Measurements from ENCODE around the gene KCNH1.

The KCNH1 gene

GRCh38 chr1:210707300-210708240 lies 426.4 kb downstream of the KCNH1 start:
- ATAC-seq (ENCODE audit: low read depth): no peak
- H3K9me3 Mint-ChIP-seq: no peaks in the 10 kb centered on the region
- H3K4me1 Mint-ChIP-seq: peaks cover 3% of the 10 kb centered on the region
- no peak for DNase-seq (ENCODE audit: low spot score in 2 of 2)
- H3K36me3 Mint-ChIP-seq: peaks cover 15% of the 10 kb centered on the region
- H3K27ac Mint-ChIP-seq: no peak overlapping the region
- H3K27me3 Mint-ChIP-seq: no peaks in the 10 kb centered on the region
- H3K4me3 Mint-ChIP-seq: no peak overlapping the region

DNA sequence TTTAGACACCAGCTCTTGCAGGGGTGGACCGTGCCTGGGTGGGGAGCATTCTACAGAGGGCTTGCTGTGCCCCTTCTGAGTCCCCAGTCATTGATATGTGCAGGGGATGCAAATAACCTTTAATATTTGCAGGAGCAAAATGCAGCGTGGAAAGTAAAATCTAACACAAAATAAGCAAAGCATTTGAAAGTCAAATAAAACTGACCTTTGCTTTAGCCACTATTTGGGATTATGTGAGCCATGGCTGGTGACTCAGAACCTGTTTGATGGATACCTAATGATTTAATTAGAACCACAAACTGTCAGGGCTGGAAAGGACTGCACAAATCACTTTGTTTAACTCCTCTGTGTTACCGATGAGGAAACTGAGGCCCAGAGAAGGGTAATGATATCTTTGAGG lies 427.7 kb downstream of the KCNH1 start:
- no peak overlapping the region for H3K4me3 Mint-ChIP-seq
- ATAC-seq (ENCODE audit: low read depth) (no peak), DNase-seq (ENCODE audit: low spot score in 2 of 2) (no peak)
- peaks cover 3% of the 10 kb centered on the region for H3K4me1 Mint-ChIP-seq
- no peaks in the 10 kb centered on the region for H3K27me3 Mint-ChIP-seq
- no peaks in the 10 kb centered on the region for H3K9me3 Mint-ChIP-seq
- H3K27ac Mint-ChIP-seq: no peak overlapping the region
- peaks cover 19% of the 10 kb centered on the region for H3K36me3 Mint-ChIP-seq

DNA sequence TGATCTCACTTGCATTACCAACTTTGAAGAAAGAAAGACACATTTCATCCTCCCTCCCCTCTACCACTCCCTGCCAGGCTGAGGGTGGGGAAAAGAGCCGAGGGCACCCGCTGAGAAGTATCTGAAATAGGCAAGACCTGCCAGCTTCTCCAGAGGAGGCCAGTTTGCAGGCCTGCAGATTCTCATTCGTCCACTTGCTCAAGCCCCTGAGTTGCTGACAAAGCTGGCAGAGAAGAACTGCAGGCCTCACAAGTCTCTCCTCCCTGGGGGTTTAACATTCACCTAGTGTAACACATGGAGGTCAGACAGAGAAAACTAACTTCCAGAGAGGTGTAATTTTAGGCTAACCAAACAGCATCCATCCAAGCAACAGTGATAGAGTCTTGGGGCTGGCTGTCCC lies 428.9 kb downstream of the KCNH1 start:
- peaks cover 3% of the 10 kb centered on the region for H3K4me1 Mint-ChIP-seq
- no peak for DNase-seq (ENCODE audit: low spot score in 2 of 2)
- H3K27me3 Mint-ChIP-seq: no peaks in the 10 kb centered on the region
- no peak overlapping the region for H3K4me3 Mint-ChIP-seq
- no peak overlapping the region for H3K27ac Mint-ChIP-seq
- no peaks in the 10 kb centered on the region for H3K9me3 Mint-ChIP-seq
- ATAC-seq (ENCODE audit: low read depth): no peak
- peaks cover 20% of the 10 kb centered on the region for H3K36me3 Mint-ChIP-seq

GRCh38 chr1:210703593-210703992 lies 430.4 kb downstream of the KCNH1 start:
- Mint-ChIP-seq H3K27me3 (no peaks in the 10 kb centered on the region), H3K4me3 (no peak overlapping the region), H3K9me3 (no peaks in the 10 kb centered on the region), H3K27ac (no peak overlapping the region), H3K4me1 (peaks cover 3% of the 10 kb centered on the region), H3K36me3 (peaks cover 18% of the 10 kb centered on the region)
- DNase-seq (ENCODE audit: low spot score in 2 of 2) (no peak), ATAC-seq (ENCODE audit: low read depth) (no peak)

GRCh38 chr1:210702506-210702905 lies 431.4 kb downstream of the KCNH1 start:
- Mint-ChIP-seq H3K27ac (no peak overlapping the region), H3K9me3 (no peaks in the 10 kb centered on the region), H3K27me3 (no peaks in the 10 kb centered on the region), H3K4me1 (peaks cover 3% of the 10 kb centered on the region), H3K4me3 (no peak overlapping the region), H3K36me3 (peaks cover 21% of the 10 kb centered on the region)
- DNase-seq (ENCODE audit: low spot score in 2 of 2): no peak
- ATAC-seq (ENCODE audit: low read depth): no peak

- Mint-ChIP-seq H3K4me1 (no peaks in the 10 kb centered on the region), H3K4me3 (no peak overlapping the region), H3K9me3 (no peaks in the 10 kb centered on the region), H3K36me3 (peaks cover 19% of the 10 kb centered on the region), H3K27ac (no peak overlapping the region), H3K27me3 (no peaks in the 10 kb centered on the region)
- DNase-seq (ENCODE audit: low spot score in 2 of 2) (no peak), ATAC-seq (ENCODE audit: low read depth) (no peak)
Measured at GRCh38 chr1:210700511-210700910, 433.4 kb downstream of the KCNH1 start.

GRCh38 chr1:210700083-210700482 lies 433.9 kb downstream of the KCNH1 start:
- ATAC-seq (ENCODE audit: low read depth): no peak
- Mint-ChIP-seq H3K36me3 (peaks cover 19% of the 10 kb centered on the region), H3K4me3 (no peak overlapping the region)

DNA sequence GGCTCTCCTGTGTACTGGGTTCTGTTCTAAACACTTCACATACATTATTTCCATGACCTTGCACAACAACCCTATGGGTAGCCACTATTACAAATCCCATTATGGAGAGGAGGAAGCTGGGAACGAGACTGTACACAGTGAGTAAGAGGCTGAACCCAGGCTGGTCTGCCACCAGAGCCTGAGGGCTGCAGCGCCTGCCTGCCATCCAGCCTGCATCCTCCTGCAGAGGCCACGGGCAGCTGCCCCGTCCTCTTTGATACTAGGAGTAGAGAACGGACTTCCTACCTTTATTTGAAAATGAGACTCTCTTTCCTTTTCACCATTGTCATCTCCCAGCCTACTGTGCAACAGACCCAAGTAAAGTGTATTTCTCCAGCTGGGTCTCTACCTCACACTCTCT lies 435.3 kb downstream of the KCNH1 start:
- Mint-ChIP-seq H3K4me3 (no peak overlapping the region), H3K4me1 (no peaks in the 10 kb centered on the region), H3K27ac (no peak overlapping the region)

More at GRCh38 chr1:210700083-210700482, 433.9 kb downstream of the KCNH1 start:
- Mint-ChIP-seq H3K4me1 (no peaks in the 10 kb centered on the region), H3K9me3 (no peaks in the 10 kb centered on the region), H3K27ac (no peak overlapping the region), H3K27me3 (no peaks in the 10 kb centered on the region)
- DNase-seq (ENCODE audit: low spot score in 2 of 2): no peak

GRCh38 chr1:210697185-210697584 lies 436.8 kb downstream of the KCNH1 start:
- ATAC-seq (ENCODE audit: low read depth) (no peak), DNase-seq (ENCODE audit: low spot score in 2 of 2) (no peak)
- H3K27ac Mint-ChIP-seq: no peak overlapping the region
- peaks cover 18% of the 10 kb centered on the region for H3K36me3 Mint-ChIP-seq
- H3K27me3 Mint-ChIP-seq: no peaks in the 10 kb centered on the region
- H3K9me3 Mint-ChIP-seq: no peaks in the 10 kb centered on the region
- H3K4me1 Mint-ChIP-seq: peaks cover 9% of the 10 kb centered on the region
- H3K4me3 Mint-ChIP-seq: no peak overlapping the region

More for the DNA sequence above, 435.3 kb downstream of the KCNH1 start:
- Mint-ChIP-seq H3K27me3 (no peaks in the 10 kb centered on the region), H3K36me3 (peaks cover 19% of the 10 kb centered on the region), H3K9me3 (no peaks in the 10 kb centered on the region)
- ATAC-seq (ENCODE audit: low read depth) (no peak), DNase-seq (ENCODE audit: low spot score in 2 of 2) (no peak)

DNA sequence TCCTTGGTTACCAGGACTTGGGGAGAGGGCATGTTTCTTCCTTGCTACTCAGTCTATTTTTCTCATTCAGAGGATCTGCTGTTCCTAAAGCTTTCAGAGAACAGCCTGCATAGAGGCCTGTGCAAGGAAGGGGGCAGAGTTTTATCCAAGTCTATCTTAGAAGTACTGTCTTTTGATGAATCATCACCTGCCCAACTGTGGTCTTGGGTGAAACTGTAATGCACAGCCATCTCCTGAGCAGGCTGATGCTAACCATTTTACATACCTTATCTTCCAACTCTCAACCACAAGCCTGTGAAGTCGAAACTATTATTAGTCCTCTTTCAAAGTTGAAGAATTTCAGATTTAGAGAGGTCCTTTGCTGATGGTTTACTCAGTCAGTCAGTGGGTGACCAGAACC lies 437.2 kb downstream of the KCNH1 start:
- H3K4me3 Mint-ChIP-seq: no peak overlapping the region
- H3K4me1 Mint-ChIP-seq: peaks cover 11% of the 10 kb centered on the region
- ATAC-seq (ENCODE audit: low read depth): no peak
- peaks cover 16% of the 10 kb centered on the region for H3K36me3 Mint-ChIP-seq
- H3K27me3 Mint-ChIP-seq: no peaks in the 10 kb centered on the region
- H3K9me3 Mint-ChIP-seq: no peaks in the 10 kb centered on the region
- no peak overlapping the region for H3K27ac Mint-ChIP-seq
- no peak for DNase-seq (ENCODE audit: low spot score in 2 of 2)

GRCh38 chr1:210695026-210695425 lies 438.9 kb downstream of the KCNH1 start:
- H3K27me3 Mint-ChIP-seq: no peaks in the 10 kb centered on the region
- H3K4me3 Mint-ChIP-seq: no peak overlapping the region
- peaks cover 10% of the 10 kb centered on the region for H3K36me3 Mint-ChIP-seq
- H3K27ac Mint-ChIP-seq: no peak overlapping the region
- DNase-seq (ENCODE audit: low spot score in 2 of 2): no peak
- H3K4me1 Mint-ChIP-seq: peaks cover 11% of the 10 kb centered on the region
- H3K9me3 Mint-ChIP-seq: no peaks in the 10 kb centered on the region
- ATAC-seq (ENCODE audit: low read depth): no peak

DNA sequence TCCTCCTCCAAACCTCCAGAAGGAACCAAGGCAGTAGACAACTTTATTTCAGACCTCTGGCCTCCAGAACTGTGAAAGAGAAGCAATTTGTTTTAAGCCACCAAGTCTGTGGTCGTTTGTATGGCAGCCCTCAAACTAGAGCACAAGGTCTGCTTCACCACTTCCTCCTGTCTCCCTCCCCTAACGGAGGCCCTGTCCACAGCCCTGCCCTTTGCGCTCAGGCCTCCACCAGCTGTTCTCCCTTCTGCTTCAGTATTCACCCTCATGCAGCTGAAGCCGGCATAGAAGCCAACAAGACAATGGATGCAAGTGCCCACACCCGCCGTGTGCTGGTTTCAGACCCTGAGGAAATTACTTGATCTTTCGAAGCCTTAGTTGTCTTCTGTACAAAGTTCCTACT lies 441.2 kb downstream of the KCNH1 start:
- Mint-ChIP-seq H3K4me3 (no peak overlapping the region), H3K27ac (peak overlapping the region; percentile 38), H3K36me3 (peaks cover under 1% of the 10 kb centered on the region), H3K9me3 (no peaks in the 10 kb centered on the region), H3K4me1 (peaks cover 11% of the 10 kb centered on the region), H3K27me3 (no peaks in the 10 kb centered on the region)
- ATAC-seq (ENCODE audit: low read depth) (no peak), DNase-seq (ENCODE audit: low spot score in 2 of 2) (no peak)

DNA sequence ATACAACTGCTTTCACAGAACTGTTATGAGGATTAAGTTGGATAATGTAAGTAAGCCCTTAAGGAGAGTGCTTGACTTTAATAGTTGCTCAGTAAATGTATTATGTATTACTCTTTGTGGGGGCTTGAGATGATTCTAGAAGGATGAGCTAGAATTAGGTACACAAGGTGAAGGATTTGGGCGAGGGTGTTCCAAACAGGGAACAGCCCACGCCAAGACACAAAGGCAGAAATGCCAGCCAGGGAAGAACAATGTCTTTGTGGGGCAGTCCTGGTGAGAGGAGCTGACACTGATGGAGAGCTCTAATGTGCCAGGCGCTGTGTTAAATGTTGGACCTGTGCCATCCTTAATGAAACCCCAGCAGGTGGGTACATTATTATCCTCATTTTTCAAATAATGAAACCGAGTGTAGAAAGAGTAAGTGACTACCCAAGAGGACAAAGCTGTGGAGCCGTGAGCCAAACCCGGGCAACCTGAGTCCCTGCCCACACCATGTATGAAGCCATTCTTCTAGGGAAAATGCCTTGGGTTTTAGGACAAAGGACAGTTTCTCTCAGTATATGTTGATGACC lies 442.8 kb downstream of the KCNH1 start:
- no peaks in the 10 kb centered on the region for H3K27me3 Mint-ChIP-seq
- DNase-seq (ENCODE audit: low spot score in 2 of 2) (no peak), ATAC-seq (ENCODE audit: low read depth) (no peak)
- no peaks in the 10 kb centered on the region for H3K9me3 Mint-ChIP-seq
- no peak overlapping the region for H3K4me3 Mint-ChIP-seq
- no peak overlapping the region for H3K27ac Mint-ChIP-seq
- no peaks in the 10 kb centered on the region for H3K36me3 Mint-ChIP-seq
- peaks cover 11% of the 10 kb centered on the region for H3K4me1 Mint-ChIP-seq

DNA sequence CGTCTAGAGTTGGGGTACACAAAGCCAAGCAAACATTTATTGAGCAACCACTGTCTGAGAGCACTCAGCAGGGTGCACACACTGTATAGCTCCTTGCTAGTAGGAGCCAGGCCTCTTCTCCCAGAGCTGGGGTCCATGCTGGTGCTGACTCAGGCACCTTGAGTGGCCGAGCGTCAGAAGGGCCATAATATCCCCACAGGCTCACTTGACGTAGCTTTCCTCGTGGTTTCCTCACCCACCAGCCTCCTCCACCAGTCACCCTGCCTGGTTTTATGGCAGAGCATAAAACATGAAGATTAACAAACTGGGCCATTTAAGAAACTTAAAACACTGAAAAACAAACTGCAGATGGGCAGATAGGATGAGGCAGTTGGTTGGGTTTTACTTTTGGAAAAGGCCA lies 443.7 kb downstream of the KCNH1 start:
- H3K27me3 Mint-ChIP-seq: no peaks in the 10 kb centered on the region
- no peaks in the 10 kb centered on the region for H3K9me3 Mint-ChIP-seq
- no peak overlapping the region for H3K4me3 Mint-ChIP-seq
- H3K4me1 Mint-ChIP-seq: peaks cover 11% of the 10 kb centered on the region
- H3K27ac Mint-ChIP-seq: no peak overlapping the region
- ATAC-seq (ENCODE audit: low read depth) (no peak), DNase-seq (ENCODE audit: low spot score in 2 of 2) (no peak)
- H3K36me3 Mint-ChIP-seq: no peaks in the 10 kb centered on the region
